NCI-H1417 (cell line): ENCODE measurements around the gene GPS1.

Experiments
- DNase-seq, 3 experiments: peaks; one replicate each; lab custom pipeline; 2025; lab: John Stamatoyannopoulos, UW

Gene GPS1

DNA sequence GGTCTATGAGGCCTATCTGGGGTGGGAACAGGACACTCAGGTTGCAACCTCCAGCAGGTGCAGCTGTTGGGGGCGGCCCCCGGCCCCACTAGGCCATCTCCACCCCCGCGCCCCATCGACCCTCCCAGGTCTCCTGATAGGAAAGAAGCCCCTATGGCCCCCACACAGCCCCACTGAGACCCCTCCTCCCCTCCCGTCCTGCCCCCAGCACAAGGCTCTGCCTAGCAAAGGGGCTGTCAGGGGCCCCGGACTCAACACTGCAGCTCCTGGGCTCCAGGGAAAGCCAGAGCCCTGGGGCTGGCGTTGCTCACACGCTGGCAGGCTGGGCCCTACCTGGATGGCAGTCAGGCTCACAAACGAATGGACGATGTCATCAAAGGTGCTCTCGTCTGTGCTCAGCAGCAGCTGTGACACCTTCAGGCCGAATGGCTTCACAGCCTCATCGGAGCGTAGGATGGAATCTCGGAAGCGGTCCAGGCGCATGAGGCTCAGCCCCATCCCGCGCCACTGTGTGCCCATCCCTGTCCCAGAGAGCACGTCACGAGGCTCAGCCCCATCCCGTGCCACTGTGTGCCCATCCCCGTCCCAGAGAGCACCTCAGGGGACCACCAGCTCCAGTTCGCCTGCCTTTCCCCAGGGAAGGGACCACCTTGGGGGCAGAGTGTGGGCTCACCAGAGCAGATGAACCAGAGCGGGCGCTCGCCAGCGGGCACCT lies 39.0 kb downstream of the GPS1 start:
- no peak for DNase-seq

- DNase-seq: no peak
Measured at GRCh38 chr17:82091264-82092066, 39.8 kb downstream of the GPS1 start.

- no peak for DNase-seq
Measured at GRCh38 chr17:82092094-82092586, 40.4 kb downstream of the GPS1 start.

DNA sequence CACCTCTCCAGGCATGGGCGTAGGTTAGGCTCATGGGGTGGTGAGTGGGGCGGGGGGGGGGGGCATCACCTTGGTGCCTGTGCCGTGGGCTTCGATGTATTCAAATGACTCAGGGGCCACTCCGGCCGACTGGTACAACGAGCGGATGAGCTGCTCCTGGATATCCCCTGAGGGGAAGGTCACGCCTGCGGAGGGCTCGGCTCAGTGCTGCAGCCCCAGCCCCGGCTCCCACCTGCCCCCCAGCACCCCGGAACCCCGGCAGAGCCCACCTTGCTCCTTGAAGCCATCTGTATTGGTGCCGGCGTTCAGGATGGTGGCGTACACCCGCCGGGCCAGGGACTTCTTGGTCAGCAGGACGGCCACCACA lies 40.9 kb downstream of the GPS1 start:
- no peak for DNase-seq

DNA sequence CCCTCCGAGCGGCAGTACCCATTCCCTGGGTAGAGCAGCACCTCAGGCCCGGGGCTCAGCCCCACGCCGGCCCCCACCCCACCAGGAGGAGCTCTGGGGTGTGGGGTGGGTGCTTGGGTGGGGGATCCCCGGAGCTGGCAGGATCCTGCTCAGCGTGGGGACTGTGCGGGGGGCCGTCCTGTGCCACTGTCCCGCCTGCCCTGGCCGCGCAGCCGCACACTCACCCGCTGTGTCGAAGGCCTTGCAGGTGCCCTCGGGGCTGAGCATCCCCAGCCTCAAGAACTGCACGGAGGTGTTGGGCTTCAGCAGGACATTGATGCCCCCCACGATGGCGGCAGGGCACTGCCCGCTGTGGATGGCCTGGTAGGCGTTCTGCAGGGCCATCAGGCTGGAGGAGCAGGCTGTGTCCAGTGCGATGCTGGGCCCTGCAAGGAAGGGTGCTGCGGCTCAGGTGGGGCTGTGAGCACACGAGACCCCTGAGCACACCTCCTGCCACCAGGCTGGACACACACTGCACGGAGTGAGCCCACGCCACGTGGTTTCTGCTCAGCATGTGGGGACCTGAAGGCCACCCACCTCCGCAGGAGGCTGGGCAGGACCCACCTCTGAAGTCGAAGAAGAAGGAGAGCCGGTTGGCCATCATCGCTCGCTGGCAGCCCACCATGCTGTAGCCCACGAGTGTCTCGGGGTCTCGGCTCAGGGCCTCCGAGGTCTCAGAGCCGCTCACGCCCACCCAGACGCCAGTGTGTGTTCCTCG lies 41.5 kb downstream of the GPS1 start:
- no peak for DNase-seq

- no peak for DNase-seq
Measured at GRCh38 chr17:82094931-82095776, 43.5 kb downstream of the GPS1 start.

DNA sequence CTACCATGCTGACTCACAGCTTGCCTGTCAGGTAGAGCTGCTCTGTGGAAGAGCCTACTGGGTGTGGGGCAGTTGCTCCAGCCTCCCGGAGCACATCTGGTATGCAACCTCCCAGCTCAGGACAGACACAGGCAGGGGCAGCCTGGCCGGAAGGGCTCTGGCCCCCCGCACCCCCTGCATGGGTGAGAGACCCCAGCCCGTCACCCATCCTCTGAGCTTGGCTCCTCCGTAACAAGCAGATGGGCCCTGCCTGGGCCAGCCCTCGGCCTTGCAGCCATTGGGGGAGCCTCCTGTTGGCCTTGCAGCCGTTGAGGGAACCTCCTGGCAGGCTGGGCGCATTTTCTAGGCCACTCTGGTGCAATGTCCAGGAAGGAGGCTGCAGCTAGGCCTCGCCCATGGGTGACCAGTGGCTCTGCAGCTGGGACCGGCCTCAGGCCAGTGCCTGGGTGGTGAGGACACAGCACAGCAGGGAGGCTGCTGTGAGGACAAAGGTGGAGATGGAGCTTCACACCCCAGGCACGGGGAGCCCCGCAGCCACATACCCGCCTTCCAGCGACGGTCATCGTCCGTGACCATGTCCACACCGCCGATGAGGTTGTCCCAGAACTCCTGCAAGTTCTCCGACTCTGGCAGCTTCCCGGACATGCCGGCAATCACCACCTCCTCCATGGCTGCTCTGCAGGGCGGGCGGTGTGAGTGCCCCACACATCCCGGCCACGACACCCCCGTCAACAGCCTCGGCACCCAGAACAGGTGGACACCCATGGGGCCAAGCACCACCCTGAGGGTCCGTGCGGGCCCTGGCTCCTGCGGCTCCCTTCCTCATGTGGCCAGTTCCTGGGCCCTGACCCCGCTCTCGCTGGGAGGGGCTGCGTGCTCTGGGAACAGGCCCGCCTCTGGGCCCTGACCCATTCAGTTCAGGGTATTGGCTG lies 44.3 kb downstream of the GPS1 start:
- DNase-seq: no peak

DNA sequence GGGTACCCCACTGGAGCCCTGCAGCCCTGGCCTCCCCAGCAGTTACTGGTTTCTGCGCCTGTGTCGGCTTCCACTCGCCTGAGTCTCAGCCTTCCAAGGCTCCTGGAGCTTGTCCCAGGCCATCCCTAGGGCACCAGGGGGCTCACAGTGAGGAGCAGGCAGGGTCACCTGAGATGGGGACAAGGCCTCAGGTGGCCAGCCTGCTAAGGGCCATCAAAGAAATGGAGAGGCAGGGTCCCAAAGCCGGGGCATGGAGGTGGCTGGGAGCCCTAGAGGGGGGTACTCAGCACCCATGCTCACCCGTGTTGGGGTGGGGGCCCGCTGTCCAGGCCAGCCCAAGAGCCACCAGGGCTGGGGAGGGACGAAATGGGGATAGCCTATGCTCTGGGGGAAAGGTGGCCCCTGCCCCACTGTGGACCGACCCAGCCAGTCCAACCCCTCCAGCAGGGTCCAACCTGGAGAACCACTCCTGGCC lies 45.0 kb downstream of the GPS1 start:
- no peak for DNase-seq

- DNase-seq: peak; percentile 20 to 61 (median 60)
Measured at GRCh38 chr17:82097184-82097918, 45.7 kb downstream of the GPS1 start.

GRCh38 chr17:82097919-82098168 lies 46.1 kb downstream of the GPS1 start:
- no peak for DNase-seq

GRCh38 chr17:82098169-82098938 lies 46.7 kb downstream of the GPS1 start, which contains the start of gene FASN:
TSS of gene FASN (minus strand) at chr17:82098236. CDS start at chr17:82096445, 1,791 bp downstream.
- DNase-seq: peak; percentile 95 to 97 (median 97)

GRCh38 chr17:82098939-82099763 lies 47.5 kb downstream of the GPS1 start:
- peak in 2 of 3 experiments; percentile 83 to 87 for DNase-seq

GRCh38 chr17:82100502-82101298 lies 49.0 kb downstream of the GPS1 start:
- no peak for DNase-seq

DNA sequence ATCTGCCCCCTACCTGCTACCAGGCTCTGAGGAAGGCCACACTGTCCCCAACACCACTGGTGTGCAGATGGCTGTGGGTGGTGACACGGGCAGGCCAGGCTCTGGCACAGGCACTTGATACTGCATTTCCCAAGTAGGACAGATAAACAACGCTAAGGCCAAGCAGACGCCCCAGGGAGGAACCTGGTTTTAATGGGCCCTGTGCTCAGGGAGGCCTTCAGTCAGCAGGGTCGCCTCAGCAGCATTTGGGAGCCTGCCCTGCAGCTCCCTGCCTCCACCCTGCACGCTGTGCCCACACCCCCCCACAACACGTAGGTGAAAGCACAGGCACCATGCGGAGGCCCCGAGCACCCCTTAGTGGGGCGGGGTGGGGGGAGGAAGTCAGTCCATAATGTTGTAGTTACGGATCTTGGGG lies 49.6 kb downstream of the GPS1 start:
- DNase-seq: no peak

DNA sequence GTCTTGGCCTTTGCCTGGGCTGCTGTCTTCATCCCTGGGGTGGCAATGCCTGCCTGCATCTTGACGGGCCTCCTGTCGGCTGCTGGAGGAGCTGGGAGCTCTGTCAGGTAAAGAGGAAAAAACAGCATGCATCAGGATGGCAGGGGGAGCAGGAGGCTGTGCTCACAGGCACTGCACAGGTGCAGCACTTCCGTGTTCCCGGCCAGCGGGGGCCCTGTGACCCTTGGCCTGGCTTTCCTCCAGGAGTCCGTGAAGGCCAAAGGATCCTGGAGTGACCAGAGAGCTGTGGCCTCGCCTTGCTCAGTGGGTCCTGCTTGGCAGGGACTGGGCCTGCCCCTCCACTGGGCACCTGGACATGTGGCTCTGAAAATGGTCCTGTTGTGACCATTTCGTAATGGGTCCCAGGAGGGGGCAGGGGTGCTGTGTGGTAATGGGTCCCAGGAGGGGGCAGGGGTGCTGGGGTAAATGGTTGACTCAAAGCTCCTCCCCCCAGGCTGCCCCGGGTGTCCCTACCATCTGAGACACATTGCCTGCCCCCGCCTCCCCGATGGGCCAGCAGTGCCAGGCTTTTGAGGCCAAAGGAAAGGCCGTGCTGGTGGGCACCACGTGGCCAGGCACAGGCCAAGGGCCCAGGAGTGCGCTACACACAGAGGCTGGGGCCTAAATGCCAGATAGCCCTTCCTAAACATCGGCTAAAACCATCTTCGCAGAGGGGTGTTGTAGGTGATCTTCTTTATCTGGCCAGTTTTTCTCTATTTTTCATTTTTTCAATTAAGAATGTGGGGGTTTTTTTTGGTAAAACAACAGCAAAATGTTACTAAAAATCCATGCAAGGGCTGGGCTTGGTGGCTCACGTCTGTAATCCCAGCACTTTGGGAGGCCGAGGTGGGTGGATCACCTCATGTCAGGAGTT lies 50.3 kb downstream of the GPS1 start:
- DNase-seq: no peak
